GM21515 (cell line): ENCODE data around the gene NINJ1.

Source experiments
- ATAC-seq: cut with Tn5 transposase; IDR thresholded peaks from one replicate; pipeline ENCODE4 v1.9.1; 2021; ENCODE audit not compliant: unreplicated experiment

The NINJ1 gene

GRCh38 chr9:93133681-93134014 lies 403 bp downstream of the NINJ1 start:
- ATAC-seq, result no peak

GRCh38 chr9:93132946-93133680 lies 938 bp downstream of the NINJ1 start:
- ATAC-seq, result peak; percentile 43

- no peak for ATAC-seq
These were observed 1.6 kb downstream of the NINJ1 start for GRCh38 chr9:93132287-93132927.

- no peak for ATAC-seq
These were observed 2.3 kb downstream of the NINJ1 start for GRCh38 chr9:93131599-93132286.

DNA sequence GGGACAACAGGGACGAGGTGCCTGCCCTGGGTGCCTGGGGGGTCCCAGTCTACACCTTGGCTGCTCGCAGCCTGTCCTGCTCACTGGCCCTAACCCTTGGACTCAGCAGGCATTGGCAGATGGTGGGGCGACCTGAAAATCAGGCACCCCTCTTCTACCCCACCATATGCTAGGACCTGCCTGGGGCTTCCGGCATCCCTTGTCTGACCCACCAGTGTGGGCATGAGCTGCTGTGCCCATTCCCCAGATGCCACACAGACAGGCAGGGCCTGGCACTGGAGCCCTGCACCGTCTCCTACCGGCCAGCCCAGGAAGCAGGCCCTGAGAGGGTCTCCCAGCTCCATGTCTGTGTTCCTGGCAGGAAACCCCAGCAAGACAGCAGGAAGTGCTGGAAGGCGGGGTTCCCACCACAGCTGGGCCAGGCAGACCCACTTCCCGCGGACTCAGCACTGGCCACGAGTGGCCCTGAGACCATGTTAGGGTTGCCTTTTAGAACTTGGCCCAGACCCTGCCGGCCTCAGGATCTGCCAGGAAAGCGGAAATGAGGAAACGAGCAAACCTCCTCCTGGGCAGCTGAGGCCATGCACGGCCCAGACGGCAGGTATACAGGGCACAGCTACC lies 3.1 kb downstream of the NINJ1 start:
- ATAC-seq, result no peak

- ATAC-seq, result no peak
These were observed 4.2 kb downstream of the NINJ1 start for GRCh38 chr9:93129691-93130500.

- ATAC-seq, result no peak
These were observed 4.8 kb downstream of the NINJ1 start for GRCh38 chr9:93129286-93129685.

- ATAC-seq, result no peak
These were observed 5.3 kb downstream of the NINJ1 start for GRCh38 chr9:93128715-93129224.

- no peak for ATAC-seq
These were observed 5.9 kb downstream of the NINJ1 start for GRCh38 chr9:93128011-93128714.

- ATAC-seq, result no peak
These were observed 6.6 kb downstream of the NINJ1 start for GRCh38 chr9:93127395-93127911.

DNA sequence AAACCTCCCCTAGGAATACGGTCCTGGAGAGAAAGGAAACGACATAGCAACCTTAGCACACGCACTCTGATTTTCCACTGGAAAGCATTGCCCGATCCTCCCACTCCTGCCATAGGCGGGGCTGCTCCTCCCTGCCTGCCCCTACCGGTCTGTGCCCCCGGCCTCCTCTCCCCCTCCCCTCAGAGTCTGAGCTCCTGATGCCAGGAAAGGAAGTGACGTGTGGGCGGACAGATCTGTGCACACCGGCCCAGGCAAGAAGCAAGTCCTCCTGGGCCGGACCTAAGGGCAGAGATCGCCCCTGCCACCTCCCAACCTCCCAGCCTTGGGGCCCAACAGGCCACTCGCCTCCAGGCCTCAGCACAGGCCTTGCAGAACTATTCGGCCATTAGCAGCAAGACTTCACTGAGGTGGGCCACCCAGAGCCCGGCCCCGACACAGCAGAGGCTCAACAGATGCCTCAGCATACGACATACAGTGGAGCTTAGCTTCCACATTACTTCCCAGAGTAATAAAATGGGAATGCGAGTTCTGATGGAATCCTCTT lies 7.2 kb downstream of the NINJ1 start:
- ATAC-seq, result no peak

GRCh38 chr9:93126151-93126781 lies 7.8 kb downstream of the NINJ1 start:
- ATAC-seq, result no peak

DNA sequence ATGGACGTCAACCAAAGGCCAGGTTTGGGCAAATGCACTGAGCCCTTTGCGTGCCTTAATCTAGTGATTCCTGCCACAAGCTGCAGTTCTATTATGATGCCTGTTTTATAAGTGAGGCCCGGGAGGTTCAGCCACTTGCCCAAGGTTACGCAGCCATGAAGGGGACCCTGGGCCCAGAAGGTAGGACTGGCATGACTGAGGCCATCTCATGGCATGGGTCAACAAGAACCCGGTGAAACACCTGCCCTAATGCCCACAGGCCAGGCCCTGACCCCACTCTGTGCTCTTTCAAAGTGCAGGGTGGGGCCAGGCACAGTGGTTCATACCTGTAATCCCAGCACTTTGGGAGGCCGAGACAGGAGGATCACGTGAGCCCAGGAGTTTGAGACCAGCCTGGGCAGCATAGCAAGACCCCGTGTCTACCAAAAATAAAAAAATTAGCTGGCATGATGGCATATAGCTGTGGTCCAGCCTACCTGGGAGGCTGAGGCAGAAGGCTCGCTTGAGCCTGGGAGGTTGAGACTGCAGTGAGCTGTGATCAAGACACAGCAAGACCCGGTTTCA lies 8.6 kb downstream of the NINJ1 start:
- ATAC-seq, result no peak

DNA sequence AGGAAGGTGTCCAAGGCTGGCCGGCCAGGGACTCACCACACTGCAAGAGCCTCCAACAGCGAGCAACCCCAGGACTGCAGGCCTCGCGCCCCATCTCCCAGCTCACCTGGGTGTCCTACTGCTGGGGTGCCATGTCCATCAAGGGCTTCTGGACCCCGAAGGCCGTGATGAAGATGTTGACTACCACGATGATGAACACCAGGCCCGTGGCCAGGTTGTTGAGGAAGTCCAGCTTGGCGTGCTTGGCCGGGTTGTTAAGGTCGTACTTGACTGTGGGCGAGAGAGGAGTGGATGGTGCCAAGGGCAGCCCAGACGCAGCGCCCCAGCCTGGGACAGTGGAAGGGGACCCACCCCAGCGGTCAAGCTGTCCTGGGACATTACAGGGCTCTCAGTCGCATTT lies 9.3 kb downstream of the NINJ1 start:
- ATAC-seq, result no peak

GRCh38 chr9:93123561-93124283 lies 10.3 kb downstream of the NINJ1 start:
- ATAC-seq, result no peak

- ATAC-seq, result no peak
These were observed 11.3 kb downstream of the NINJ1 start for GRCh38 chr9:93122721-93123221.

DNA sequence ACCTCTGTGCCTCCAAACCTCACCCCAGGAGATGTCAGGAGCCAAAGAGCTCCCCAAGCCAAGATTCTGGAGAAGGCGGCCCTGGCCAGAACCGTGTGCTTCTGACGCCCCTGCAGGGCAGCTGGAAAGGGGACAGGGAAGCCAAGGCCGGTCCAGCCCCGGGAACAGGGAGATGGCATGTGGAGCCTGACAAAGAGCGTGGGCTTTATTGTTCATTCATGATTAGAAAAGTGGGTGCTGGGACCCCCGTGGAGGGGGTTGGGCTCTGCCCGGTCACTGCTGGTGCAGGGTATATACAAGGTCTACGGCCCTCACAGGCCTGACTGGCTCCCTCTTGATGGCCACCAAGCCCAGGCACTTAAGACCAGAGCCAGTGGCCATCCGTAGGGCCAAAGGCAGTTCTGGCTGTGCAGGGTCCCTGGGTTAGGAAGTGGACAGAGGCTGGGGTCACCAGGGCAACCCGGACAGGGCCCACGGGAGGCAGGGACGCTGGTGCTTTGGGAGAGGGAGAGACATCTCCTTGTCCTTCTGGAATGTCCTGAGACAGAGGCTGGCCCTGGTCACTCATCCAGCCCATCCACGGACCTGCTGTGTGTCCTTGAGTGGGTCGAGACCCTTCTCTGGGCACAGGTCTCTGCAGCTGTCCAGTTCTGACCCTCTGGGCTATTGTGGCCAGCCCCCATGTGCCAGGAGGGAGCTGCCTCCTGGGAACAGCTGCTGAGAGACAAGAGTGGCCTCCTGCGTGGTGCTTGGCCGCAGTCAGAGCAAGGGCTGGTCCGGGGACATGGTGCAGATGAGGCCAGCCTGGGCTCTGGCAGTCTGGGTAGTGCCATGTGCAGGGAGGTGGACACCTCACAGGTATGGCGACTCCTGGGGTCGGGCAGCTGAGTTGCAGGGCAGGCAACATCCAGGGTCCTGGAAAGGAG lies 12.5 kb downstream of the NINJ1 start:
- no peak for ATAC-seq
